ENCODE results near the gene ITSN2.

DNA sequence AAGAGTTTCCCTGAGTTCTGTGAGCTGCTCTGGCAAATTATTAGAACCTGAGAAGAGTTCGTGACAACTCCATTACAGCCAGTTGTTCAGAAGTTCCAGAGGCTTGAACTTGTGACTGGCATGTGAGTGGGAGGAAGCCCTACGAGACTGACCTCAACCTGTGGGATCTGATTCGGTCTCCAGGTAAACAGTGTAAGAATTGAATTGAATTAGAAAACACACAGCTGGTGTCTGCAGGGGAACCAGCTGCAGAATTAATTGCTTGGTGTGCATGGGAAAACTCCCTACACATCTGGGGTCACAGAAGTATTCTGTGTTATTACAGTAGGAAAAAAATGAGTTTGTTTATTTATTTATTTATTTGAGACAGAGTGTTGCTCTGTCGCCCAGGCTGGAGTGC, 14.0 kb upstream of the ITSN2 start:
- TF ChIP-seq ARNTL (CRISPR knock-in tag; IDR thresholded peaks at IDR 0.05; ENCODE audit: borderline replicate concordance, low read depth) (no peak), CSDC2 (CRISPR knock-in tag; IDR thresholded peaks at IDR 0.05) (no peak)
- TF ChIP-seq, protein P1, sequence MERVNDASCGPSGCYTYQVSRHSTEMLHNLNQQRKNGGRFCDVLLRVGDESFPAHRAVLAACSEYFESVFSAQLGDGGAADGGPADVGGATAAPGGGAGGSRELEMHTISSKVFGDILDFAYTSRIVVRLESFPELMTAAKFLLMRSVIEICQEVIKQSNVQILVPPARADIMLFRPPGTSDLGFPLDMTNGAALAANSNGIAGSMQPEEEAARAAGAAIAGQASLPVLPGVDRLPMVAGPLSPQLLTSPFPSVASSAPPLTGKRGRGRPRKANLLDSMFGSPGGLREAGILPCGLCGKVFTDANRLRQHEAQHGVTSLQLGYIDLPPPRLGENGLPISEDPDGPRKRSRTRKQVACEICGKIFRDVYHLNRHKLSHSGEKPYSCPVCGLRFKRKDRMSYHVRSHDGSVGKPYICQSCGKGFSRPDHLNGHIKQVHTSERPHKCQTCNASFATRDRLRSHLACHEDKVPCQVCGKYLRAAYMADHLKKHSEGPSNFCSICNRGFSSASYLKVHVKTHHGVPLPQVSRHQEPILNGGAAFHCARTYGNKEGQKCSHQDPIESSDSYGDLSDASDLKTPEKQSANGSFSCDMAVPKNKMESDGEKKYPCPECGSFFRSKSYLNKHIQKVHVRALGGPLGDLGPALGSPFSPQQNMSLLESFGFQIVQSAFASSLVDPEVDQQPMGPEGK (CRISPR knock-in tag; IDR thresholded peaks at IDR 0.05; ENCODE audit: borderline replicate concordance) = no peak
- TF ChIP-seq, protein P2, sequence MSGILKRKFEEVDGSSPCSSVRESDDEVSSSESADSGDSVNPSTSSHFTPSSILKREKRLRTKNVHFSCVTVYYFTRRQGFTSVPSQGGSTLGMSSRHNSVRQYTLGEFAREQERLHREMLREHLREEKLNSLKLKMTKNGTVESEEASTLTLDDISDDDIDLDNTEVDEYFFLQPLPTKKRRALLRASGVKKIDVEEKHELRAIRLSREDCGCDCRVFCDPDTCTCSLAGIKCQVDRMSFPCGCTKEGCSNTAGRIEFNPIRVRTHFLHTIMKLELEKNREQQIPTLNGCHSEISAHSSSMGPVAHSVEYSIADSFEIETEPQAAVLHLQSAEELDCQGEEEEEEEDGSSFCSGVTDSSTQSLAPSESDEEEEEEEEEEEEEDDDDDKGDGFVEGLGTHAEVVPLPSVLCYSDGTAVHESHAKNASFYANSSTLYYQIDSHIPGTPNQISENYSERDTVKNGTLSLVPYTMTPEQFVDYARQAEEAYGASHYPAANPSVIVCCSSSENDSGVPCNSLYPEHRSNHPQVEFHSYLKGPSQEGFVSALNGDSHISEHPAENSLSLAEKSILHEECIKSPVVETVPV (CRISPR knock-in tag; IDR thresholded peaks at IDR 0.05) = no peak
